Neural progenitor cell (in vitro differentiated cells): ENCODE results near the gene TMEM143. TPM values are rescaled to one million over a fixed set of nuclear protein-coding genes. Genes with fewer than 3 reads are reported as not detected.

ENCODE experiments used
- DNase-seq: peaks from one replicate; pipeline ENCODE4 v3.0.0-alpha.2; 2016; ENCODE audit warnings: low spot score
- H2AFZ ChIP-seq: fragments of 200-600 bp; sonication (generic); replicated peaks from 2 replicates; pipeline ENCODE4 v1.6.1; 2016; ENCODE audit warnings: antibody characterized with exemption
- H3F3A ChIP-seq: fragments of 200-600 bp; sonication (generic); 2 replicates; pipeline ENCODE4 v1.6.1; 2016; ENCODE audit warnings: antibody characterized with exemption, low read depth
- H3K27ac ChIP-seq: fragments of 200-600 bp; sonication (generic); 2 replicates; pipeline ENCODE4 v1.5.1; 2016; ENCODE audit warnings: mild to moderate bottlenecking
- H3K27me3 ChIP-seq: fragments of 200-600 bp; sonication (generic); 2 replicates; pipeline ENCODE4 v1.6.1; 2016; ENCODE audit warnings: mild to moderate bottlenecking, moderate library complexity
- H3K36me3 ChIP-seq: fragments of 200-600 bp; sonication (generic); 2 replicates; pipeline ENCODE4 v1.5.1; 2016
- H3K4me1 ChIP-seq: fragments of 200-600 bp; sonication (generic); 2 replicates; pipeline ENCODE4 v1.6.1; 2016; ENCODE audit warnings: mixed run types
- H3K4me2 ChIP-seq: fragments of 200-600 bp; sonication (generic); 2 replicates; pipeline ENCODE4 v1.6.1; 2016
- H3K4me3 ChIP-seq: fragments of 200-600 bp; sonication (generic); 2 replicates; pipeline ENCODE4 v1.5.1; 2016
- H3K79me2 ChIP-seq: fragments of 200-600 bp; sonication (generic); 2 replicates; pipeline ENCODE4 v1.6.1; 2016; ENCODE audit warnings: low read depth
- H3K9ac ChIP-seq: fragments of 200-600 bp; sonication (generic); 2 replicates; pipeline ENCODE4 v1.6.1; 2016
- H3K9me3 ChIP-seq: fragments of 200-600 bp; sonication (generic); 2 replicates; pipeline ENCODE4 v1.5.1; 2016; ENCODE audit warnings: low read depth
- H4K20me1 ChIP-seq: fragments of 200-600 bp; sonication (generic); 2 replicates; pipeline ENCODE4 v1.6.1; 2016; ENCODE audit warnings: low read depth
- H3K27ac Mint-ChIP-seq: 3 replicates; pipeline ENCODE4 v1.8.0; 2021; ENCODE audit warnings: mixed read lengths
- H3K27me3 Mint-ChIP-seq: 2 replicates; pipeline ENCODE4 v1.8.0; 2022; ENCODE audit warnings: low read depth, mild to moderate bottlenecking, inconsistent platforms, moderate library complexity, mixed read lengths; ENCODE audit not compliant: insufficient read depth
- H3K36me3 Mint-ChIP-seq: 3 replicates; pipeline ENCODE4 v1.8.0; 2021; ENCODE audit warnings: mixed read lengths
- H3K4me1 Mint-ChIP-seq: 3 replicates; pipeline ENCODE4 v1.8.0; 2021; ENCODE audit warnings: mixed read lengths
- H3K4me3 Mint-ChIP-seq: 3 replicates; pipeline ENCODE4 v1.8.0; 2021; ENCODE audit warnings: mild to moderate bottlenecking, moderate library complexity, mixed read lengths
- H3K9me3 Mint-ChIP-seq: 3 replicates; pipeline ENCODE4 v1.8.0; 2020; ENCODE audit warnings: mixed read lengths
- CTCF ChIP-seq: fragments of 200-600 bp; sonication (generic); IDR thresholded peaks from 2 replicates; pipeline ENCODE4 v1.5.1; 2017; ENCODE audit warnings: antibody characterized with exemption, mild to moderate bottlenecking
- EZH2 ChIP-seq: fragments of 200-600 bp; sonication (generic); IDR thresholded peaks from 2 replicates; pipeline ENCODE4 v1.6.1; 2017; ENCODE audit warnings: antibody characterized with exemption, mild to moderate bottlenecking, moderate library complexity
- EZH2phosphoT487 ChIP-seq: fragments of 200-600 bp; sonication (generic); IDR thresholded peaks from 2 replicates; pipeline ENCODE4 v1.6.1; 2017; ENCODE audit warnings: antibody characterized with exemption
- total RNA-seq: library from RNA; depleted of rRNA; stranded (reverse); fragments of >200 nt; gene quantifications from 2 replicates; pipeline ENCODE4 v1.2.3, GENCODE V29; 2015; ENCODE audit warnings: low replicate concordance

TMEM143 gene
- total RNA-seq, 1 donor from 2014 or later = 3.1 TPM

GRCh38 chr19:48333467-48334384 lies 30.0 kb downstream of the TMEM143 start:
- Histone ChIP-seq H4K20me1 (no peaks in the 10 kb centered on the region), H3K4me3 (peak overlapping the region; percentile 49), H3K9ac (no peak overlapping the region), H3K27ac (no peak overlapping the region), H3K9me3 (no peaks in the 10 kb centered on the region), H3K4me1 (peaks cover 8% of the 10 kb centered on the region), H3F3A (peaks cover 31% of the 10 kb centered on the region), H3K36me3 (no peaks in the 10 kb centered on the region), H3K79me2 (no peaks in the 10 kb centered on the region), H3K4me2 (peak overlapping the region; percentile 90), H2AFZ (peak overlapping the region; percentile 94), H3K27me3 (peaks cover 10% of the 10 kb centered on the region)
- Mint-ChIP-seq H3K4me1 (peaks cover 37% of the 10 kb centered on the region), H3K4me3 (peak overlapping the region; percentile 80), H3K9me3 (peaks cover 6% of the 10 kb centered on the region), H3K27ac (peak overlapping the region; percentile 83), H3K36me3 (peaks cover 4% of the 10 kb centered on the region), H3K27me3 (peaks cover 10% of the 10 kb centered on the region)
- DNase-seq = peak; percentile 94
- TF ChIP-seq CTCF = peak; percentile 74
- TF ChIP-seq EZH2 = no peak

DNA sequence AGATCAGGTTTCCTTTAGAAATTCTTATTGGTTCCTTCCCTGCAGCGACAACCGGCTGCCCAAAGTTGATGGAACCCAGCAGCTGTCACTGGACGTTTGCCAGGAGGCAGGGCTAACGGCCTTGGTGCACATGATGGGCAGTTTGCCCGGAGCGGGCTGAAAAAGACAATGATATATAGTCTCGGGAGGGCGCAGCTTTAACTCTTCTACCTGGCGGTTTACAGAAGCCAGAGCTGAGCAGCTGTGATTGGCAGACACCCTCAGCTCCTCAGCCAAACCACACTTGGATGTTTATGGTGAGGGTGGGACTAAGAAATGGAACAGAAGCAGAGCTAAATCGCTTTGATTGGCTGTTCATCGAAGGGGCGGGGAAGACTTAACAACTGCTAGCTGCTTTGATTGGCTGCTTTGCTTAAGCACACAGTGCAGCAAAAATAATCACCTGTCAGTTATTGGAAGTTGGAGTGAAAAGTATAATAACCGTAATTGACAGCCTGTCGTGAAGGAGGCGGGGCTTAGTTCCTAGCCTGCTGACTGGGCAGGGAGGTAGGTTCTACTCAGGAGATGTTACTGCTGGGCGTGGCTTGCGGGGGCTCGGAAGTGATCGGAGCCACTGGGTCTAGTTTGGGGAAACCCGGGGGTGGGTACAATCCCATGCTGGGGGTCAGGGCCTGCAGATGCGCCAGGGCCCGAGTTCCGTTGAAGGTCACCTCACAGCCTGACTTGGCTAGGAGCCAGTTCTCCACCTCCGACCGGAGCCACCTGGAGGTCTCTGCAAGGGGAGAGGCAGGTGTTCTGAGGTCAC lies 30.9 kb downstream of the TMEM143 start:
- H3K27ac ChIP-seq = no peak overlapping the region
- H3K79me2 ChIP-seq = no peaks in the 10 kb centered on the region
- peak overlapping the region; percentile 83 for H3K27ac Mint-ChIP-seq
- peak overlapping the region; percentile 70 for H2AFZ ChIP-seq
- H3K4me1 ChIP-seq = peaks cover 8% of the 10 kb centered on the region
- no peaks in the 10 kb centered on the region for H3K36me3 ChIP-seq
- H3F3A ChIP-seq = peaks cover 31% of the 10 kb centered on the region
- no peaks in the 10 kb centered on the region for H3K9me3 ChIP-seq
- H3K4me2 ChIP-seq = peak overlapping the region; percentile 90
- H3K4me3 ChIP-seq = peak overlapping the region; percentile 49
- peaks cover 39% of the 10 kb centered on the region for H3K4me1 Mint-ChIP-seq
- TF ChIP-seq EZH2phosphoT487 = no peak
- TF ChIP-seq CTCF = no peak
- TF ChIP-seq EZH2 = no peak
- peaks cover 9% of the 10 kb centered on the region for H3K9me3 Mint-ChIP-seq
- H3K27me3 Mint-ChIP-seq = peaks cover 11% of the 10 kb centered on the region
- H4K20me1 ChIP-seq = no peaks in the 10 kb centered on the region
- H3K36me3 Mint-ChIP-seq = peaks cover 7% of the 10 kb centered on the region
- no peak overlapping the region for H3K9ac ChIP-seq
- DNase-seq = peak; percentile 90
- peaks cover 10% of the 10 kb centered on the region for H3K27me3 ChIP-seq
- H3K4me3 Mint-ChIP-seq = peak overlapping the region; percentile 80

DNA sequence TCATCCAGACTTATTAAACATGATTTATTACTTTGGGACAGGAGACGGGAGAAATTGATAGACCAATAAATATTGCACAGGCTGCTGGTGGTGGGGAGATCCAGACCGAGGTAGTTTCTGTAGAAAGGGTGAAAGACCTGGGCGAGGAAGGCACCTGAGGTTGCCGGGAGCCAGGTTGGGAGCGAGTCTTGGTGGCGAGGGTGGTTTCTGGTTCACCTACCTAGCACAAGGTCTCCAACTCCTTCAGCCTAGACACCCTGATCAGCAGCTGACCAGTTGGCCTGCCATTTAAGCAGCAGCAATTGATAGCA lies 31.4 kb downstream of the TMEM143 start:
- DNase-seq = no peak
- H3K4me3 ChIP-seq = peak overlapping the region; percentile 49
- peak overlapping the region; percentile 70 for H2AFZ ChIP-seq
- H3K27ac ChIP-seq = no peak overlapping the region
- TF ChIP-seq CTCF (no peak), EZH2 (no peak), EZH2phosphoT487 (no peak)
- H4K20me1 ChIP-seq = no peaks in the 10 kb centered on the region
- H3K27me3 ChIP-seq = peaks cover 10% of the 10 kb centered on the region
- H3K36me3 Mint-ChIP-seq = peaks cover 7% of the 10 kb centered on the region
- no peaks in the 10 kb centered on the region for H3K79me2 ChIP-seq
- H3K36me3 ChIP-seq = no peaks in the 10 kb centered on the region
- peaks cover 32% of the 10 kb centered on the region for H3F3A ChIP-seq
- H3K9me3 ChIP-seq = no peaks in the 10 kb centered on the region
- peak overlapping the region; percentile 90 for H3K4me2 ChIP-seq
- peaks cover 39% of the 10 kb centered on the region for H3K4me1 Mint-ChIP-seq
- H3K27ac Mint-ChIP-seq = no peak overlapping the region
- peaks cover 8% of the 10 kb centered on the region for H3K4me1 ChIP-seq
- H3K9ac ChIP-seq = no peak overlapping the region
- peaks cover 10% of the 10 kb centered on the region for H3K27me3 Mint-ChIP-seq
- H3K9me3 Mint-ChIP-seq = peaks cover 9% of the 10 kb centered on the region
- H3K4me3 Mint-ChIP-seq = peak overlapping the region; percentile 80
